ENCODE results near the gene VWA5B2.

DNA sequence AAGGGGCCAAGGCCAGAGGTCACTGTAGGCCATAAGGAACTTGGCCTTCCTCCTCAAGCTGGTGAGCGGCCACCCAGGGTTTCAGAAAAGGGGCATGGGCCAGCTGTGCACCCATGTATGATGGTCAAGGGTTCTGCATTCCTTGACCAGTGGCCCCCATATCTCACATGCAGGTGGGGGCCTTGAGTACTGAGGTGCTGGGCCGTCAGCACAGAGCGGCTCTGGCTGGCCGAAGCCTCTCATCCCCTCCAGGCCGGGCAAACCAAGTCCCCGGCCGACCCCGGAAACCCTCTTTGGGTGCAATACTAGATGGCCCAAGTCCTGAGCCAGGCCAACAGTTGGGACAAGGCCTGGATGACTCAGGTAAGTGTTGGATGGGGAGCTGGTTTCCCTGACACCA, 9.8 kb downstream of the VWA5B2 start:
- TF ChIP-seq, protein P1, sequence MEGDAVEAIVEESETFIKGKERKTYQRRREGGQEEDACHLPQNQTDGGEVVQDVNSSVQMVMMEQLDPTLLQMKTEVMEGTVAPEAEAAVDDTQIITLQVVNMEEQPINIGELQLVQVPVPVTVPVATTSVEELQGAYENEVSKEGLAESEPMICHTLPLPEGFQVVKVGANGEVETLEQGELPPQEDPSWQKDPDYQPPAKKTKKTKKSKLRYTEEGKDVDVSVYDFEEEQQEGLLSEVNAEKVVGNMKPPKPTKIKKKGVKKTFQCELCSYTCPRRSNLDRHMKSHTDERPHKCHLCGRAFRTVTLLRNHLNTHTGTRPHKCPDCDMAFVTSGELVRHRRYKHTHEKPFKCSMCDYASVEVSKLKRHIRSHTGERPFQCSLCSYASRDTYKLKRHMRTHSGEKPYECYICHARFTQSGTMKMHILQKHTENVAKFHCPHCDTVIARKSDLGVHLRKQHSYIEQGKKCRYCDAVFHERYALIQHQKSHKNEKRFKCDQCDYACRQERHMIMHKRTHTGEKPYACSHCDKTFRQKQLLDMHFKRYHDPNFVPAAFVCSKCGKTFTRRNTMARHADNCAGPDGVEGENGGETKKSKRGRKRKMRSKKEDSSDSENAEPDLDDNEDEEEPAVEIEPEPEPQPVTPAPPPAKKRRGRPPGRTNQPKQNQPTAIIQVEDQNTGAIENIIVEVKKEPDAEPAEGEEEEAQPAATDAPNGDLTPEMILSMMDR (IDR thresholded peaks at IDR 0.05): no peak
- TF ChIP-seq POLR2AphosphoS5 (IDR thresholded peaks at IDR 0.05): no peak
- no peak for TF ChIP-seq POLR2A (IDR thresholded peaks at IDR 0.05)
- no peak for TF ChIP-seq EP300 (IDR thresholded peaks at IDR 0.05)

All from stomach (tissue), 4 donors.